K562 (cell line): ENCODE data around the gene CLDND2. TPM values are rescaled to one million over a fixed set of nuclear protein-coding genes. Genes with fewer than 3 reads are reported as not detected.

Experiments used
- BCOR ChIP-seq: fragments of 450-650 bp; IDR thresholded peaks from 2 replicates; pipeline ENCODE4 v1.6.1; 2016
- CCAR2 ChIP-seq: fragments of 200-400 bp; formaldehyde crosslinking; IDR thresholded peaks from 2 replicates; pipeline ENCODE4 v1.6.1; 2017; ENCODE audit warnings: mild to moderate bottlenecking, low read depth, low read length
- ELF4 ChIP-seq: fragments of 450-650 bp; formaldehyde crosslinking; IDR thresholded peaks from 2 replicates; pipeline ENCODE4 v1.4.0; 2022; ENCODE audit warnings: missing genetic modification characterization
- FOXK1 ChIP-seq: sonication (generic); formaldehyde crosslinking; IDR thresholded peaks from 2 replicates; pipeline ENCODE4 v1.8.0; 2022; ENCODE audit warnings: missing genetic modification reagents, mild to moderate bottlenecking, borderline replicate concordance
- FOXP1 ChIP-seq: sonication (generic); formaldehyde crosslinking; IDR thresholded peaks from 2 replicates; pipeline ENCODE4 v1.8.0; 2022; ENCODE audit warnings: mild to moderate bottlenecking, missing genetic modification reagents
- GABPB1 ChIP-seq: sonication (generic); formaldehyde crosslinking; IDR thresholded peaks from 2 replicates; pipeline ENCODE4 v1.8.0; 2022; ENCODE audit warnings: mild to moderate bottlenecking, missing genetic modification reagents
- HMGXB4 ChIP-seq: sonication (generic); formaldehyde crosslinking; IDR thresholded peaks from 2 replicates; pipeline ENCODE4 v1.8.1; 2023; ENCODE audit warnings: mild to moderate bottlenecking, missing genetic modification reagents
- HNRNPK ChIP-seq: fragments of 200-400 bp; formaldehyde crosslinking; IDR thresholded peaks from one replicate; pipeline ENCODE4 v1.6.1; 2018; ENCODE audit warnings: mild to moderate bottlenecking, low read depth, low read length; ENCODE audit not compliant: poor library complexity, severe bottlenecking
- KLF13 ChIP-seq: fragments of 450-650 bp; IDR thresholded peaks from 2 replicates; pipeline ENCODE4 v1.6.1; 2016; ENCODE audit warnings: missing genetic modification characterization, low read depth, mild to moderate bottlenecking, missing compliant biosample characterization, moderate library complexity, borderline replicate concordance
- NFRKB ChIP-seq: fragments of 450-650 bp; IDR thresholded peaks from 2 replicates; pipeline ENCODE4 v1.6.1; 2016; ENCODE audit warnings: low read depth
- POLR3A ChIP-seq: IDR thresholded peaks from 2 replicates; pipeline ENCODE4 v1.6.1; 2011; ENCODE audit warnings: borderline replicate concordance, mild to moderate bottlenecking, moderate library complexity; ENCODE audit not compliant: insufficient read length, insufficient read depth; ENCODE audit errors: extremely low read depth
- PTBP1 ChIP-seq: fragments of 200-400 bp; formaldehyde crosslinking; IDR thresholded peaks from 2 replicates; pipeline ENCODE4 v1.6.1; 2017; ENCODE audit warnings: low read depth, low read length
- RB1 ChIP-seq: fragments of 450-650 bp; IDR thresholded peaks from 2 replicates; pipeline ENCODE4 v1.6.1; 2017; ENCODE audit warnings: low read depth, mild to moderate bottlenecking
- SAFB2 ChIP-seq: fragments of 200-400 bp; formaldehyde crosslinking; IDR thresholded peaks from 2 replicates; pipeline ENCODE4 v1.6.1; 2018; ENCODE audit warnings: borderline replicate concordance, low read length, low read depth, moderate library complexity; ENCODE audit not compliant: severe bottlenecking
- SAP30 ChIP-seq: fragments of 200-600 bp; sonication (generic); IDR thresholded peaks from 2 replicates; pipeline ENCODE4 v1.6.1; 2012; ENCODE audit warnings: borderline replicate concordance, low read depth, mild to moderate bottlenecking, moderate library complexity, low read length, control low read depth, inconsistent platforms; ENCODE audit not compliant: insufficient read depth, poor library complexity, severe bottlenecking
- SIX5 ChIP-seq, 2 experiments: IDR thresholded peaks; 2 replicates each; pipeline ENCODE4 v1.6.1; 2011; ENCODE audit warnings: low read length in 2 of 2, borderline replicate concordance in 1 of 2, low read depth in 1 of 2, mild to moderate bottlenecking in 1 of 2, moderate library complexity in 1 of 2; ENCODE audit not compliant: insufficient read depth in 1 of 2
- SMARCA5 ChIP-seq: fragments of 450-650 bp; IDR thresholded peaks from 2 replicates; pipeline ENCODE4 v1.6.1; 2016
- polyA plus RNA-seq, 8 experiments: library from polyadenylated mRNA; depleted of rRNA in 4 of 8; stranded (reverse) in 5 of 8; unstranded in 3 of 8; fragments of >200 nt; fragmentation: Nextera tagmentation in 2 of 8; fragmentation: Illumina TruSeq in 1 of 8; extraction: Ambion mirVana in 2 of 8; extraction: Trizol in 1 of 8; gene quantifications; 2 replicates each; pipeline versions ENCODE4 v1.2.1 to v1.2.3, GENCODE V29; 2011 to 2014; ENCODE audit warnings: inconsistent platforms in 1 of 8, missing spikeins in 1 of 8
- total RNA-seq, 7 experiments: library from RNA; depleted of rRNA in 6 of 7; stranded (reverse); fragments of >200 nt in 6 of 7; fragmentation: Illumina TruSeq in 2 of 7; extraction: Trizol in 2 of 7; gene quantifications; 2 replicates each; pipeline versions ENCODE4 v1.2.1 to v1.2.3, GENCODE V29; 2011 to 2021; ENCODE audit warnings: low replicate concordance in 1 of 7
- TF ChIP-seq, protein P1 (sequence below), 2 experiments: fragments of 450-650 bp in 1 of 2; IDR thresholded peaks; 2 replicates each; pipeline ENCODE4 v1.6.1; 2011 to 2017; ENCODE audit warnings: low read depth in 2 of 2, antibody characterized with exemption in 1 of 2, borderline replicate concordance in 1 of 2, low read length in 1 of 2, mild to moderate bottlenecking in 1 of 2, mixed read lengths in 1 of 2; ENCODE audit not compliant: control insufficient read depth in 1 of 2

CLDND2 gene
- total and polyA plus RNA-seq, 9 of the 15 experiments (the other 6 are each of a cell fraction or from before 2014, with no cell fraction given) = 0.45 to 4.0 (median 1.2) TPM; not detected in 3

GRCh38 chr19:51338563-51339312 lies 30.1 kb downstream of the CLDND2 start (continued):
- TF ChIP-seq NFRKB = peak; percentile 26; the same call in 1 of the 2 replicates
- no peak for TF ChIP-seq FOXK1 (CRISPR knock-in tag)
- TF ChIP-seq FOXP1 (CRISPR knock-in tag) = peak; percentile 64; the same call in 1 of the 2 replicates
- 0 out of 2 replicates have a peak, but pooled peaks have one; percentile 42 for TF ChIP-seq BCOR
- TF ChIP-seq HMGXB4 (CRISPR knock-in tag) = 0 out of 2 replicates have a peak, but pooled peaks have one; percentile 59
- peak; percentile 61 for TF ChIP-seq GABPB1
- TF ChIP-seq SAFB2 = no peak
- TF ChIP-seq PTBP1 = no peak
- TF ChIP-seq SAP30 = peak; percentile 49
- TF ChIP-seq SIX5 (IDR thresholded peaks at IDR 0.05; ENCODE audit: borderline replicate concordance in 1 of 2, insufficient read depth in 1 of 2, low read depth in 1 of 2, low read length in 2 of 2) = no peak
- no peak for TF ChIP-seq HNRNPK
- peak; percentile 62; the same call in 1 of the 2 replicates for TF ChIP-seq RB1
- peak; percentile 90 for TF ChIP-seq KLF13 (tag)
- no peak for TF ChIP-seq ELF4 (CRISPR knock-in tag)
- no peak for TF ChIP-seq SMARCA5
- TF ChIP-seq CCAR2 = no peak
- no peak for TF ChIP-seq POLR3A
- TF ChIP-seq, protein P1, sequence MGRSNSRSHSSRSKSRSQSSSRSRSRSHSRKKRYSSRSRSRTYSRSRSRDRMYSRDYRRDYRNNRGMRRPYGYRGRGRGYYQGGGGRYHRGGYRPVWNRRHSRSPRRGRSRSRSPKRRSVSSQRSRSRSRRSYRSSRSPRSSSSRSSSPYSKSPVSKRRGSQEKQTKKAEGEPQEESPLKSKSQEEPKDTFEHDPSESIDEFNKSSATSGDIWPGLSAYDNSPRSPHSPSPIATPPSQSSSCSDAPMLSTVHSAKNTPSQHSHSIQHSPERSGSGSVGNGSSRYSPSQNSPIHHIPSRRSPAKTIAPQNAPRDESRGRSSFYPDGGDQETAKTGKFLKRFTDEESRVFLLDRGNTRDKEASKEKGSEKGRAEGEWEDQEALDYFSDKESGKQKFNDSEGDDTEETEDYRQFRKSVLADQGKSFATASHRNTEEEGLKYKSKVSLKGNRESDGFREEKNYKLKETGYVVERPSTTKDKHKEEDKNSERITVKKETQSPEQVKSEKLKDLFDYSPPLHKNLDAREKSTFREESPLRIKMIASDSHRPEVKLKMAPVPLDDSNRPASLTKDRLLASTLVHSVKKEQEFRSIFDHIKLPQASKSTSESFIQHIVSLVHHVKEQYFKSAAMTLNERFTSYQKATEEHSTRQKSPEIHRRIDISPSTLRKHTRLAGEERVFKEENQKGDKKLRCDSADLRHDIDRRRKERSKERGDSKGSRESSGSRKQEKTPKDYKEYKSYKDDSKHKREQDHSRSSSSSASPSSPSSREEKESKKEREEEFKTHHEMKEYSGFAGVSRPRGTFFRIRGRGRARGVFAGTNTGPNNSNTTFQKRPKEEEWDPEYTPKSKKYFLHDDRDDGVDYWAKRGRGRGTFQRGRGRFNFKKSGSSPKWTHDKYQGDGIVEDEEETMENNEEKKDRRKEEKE (IDR thresholded peaks at IDR 0.05; ENCODE audit: borderline replicate concordance in 1 of 2, control insufficient read depth in 1 of 2, low read depth in 2 of 2, low read length in 1 of 2) = no peak
